GM21619 (cell line): Measurements from ENCODE around the gene DGCR6L.
"Not testable (repeated sequence)": the region's sequence is repeated elsewhere in the genome, so short reads cannot be mapped to it uniquely, and the experiment has no call there.

Experiments used
- ATAC-seq: cut with Tn5 transposase; IDR thresholded peaks from one replicate; pipeline ENCODE4 v1.9.1; 2021; ENCODE audit not compliant: unreplicated experiment

DGCR6L gene

GRCh38 chr22:20319745-20320658 is at the start of gene DGCR6L:
Gene DGCR6L (minus strand): TSS chr22:20320060. CDS start chr22:20319988, 72 bp downstream.
- peak; percentile 62 for ATAC-seq

GRCh38 chr22:20368875-20369274 is 49.0 kb upstream of the DGCR6L start:
- ATAC-seq, result not testable (repeated sequence)

GRCh38 chr22:20366841-20367240 is 47.0 kb upstream of the DGCR6L start:
- not testable (repeated sequence) for ATAC-seq

GRCh38 chr22:20364335-20365260 is 44.7 kb upstream of the DGCR6L start:
- not testable (repeated sequence) for ATAC-seq

- not testable (repeated sequence) for ATAC-seq
Observed at GRCh38 chr22:20362403-20362802, 42.5 kb upstream of the DGCR6L start.

- not testable (repeated sequence) for ATAC-seq
Observed at GRCh38 chr22:20361752-20362229, 41.9 kb upstream of the DGCR6L start.

- not testable (repeated sequence) for ATAC-seq
Observed at GRCh38 chr22:20360866-20361751, 41.2 kb upstream of the DGCR6L start.

- ATAC-seq, result not testable (repeated sequence)
Observed at GRCh38 chr22:20360261-20360660, 40.4 kb upstream of the DGCR6L start.

- ATAC-seq, result not testable (repeated sequence)
Observed at GRCh38 chr22:20358503-20359239, 38.8 kb upstream of the DGCR6L start.

- ATAC-seq, result not testable (repeated sequence)
Observed at GRCh38 chr22:20357967-20358366, 38.1 kb upstream of the DGCR6L start.

GRCh38 chr22:20356906-20357305 is 37.0 kb upstream of the DGCR6L start:
- not testable (repeated sequence) for ATAC-seq

GRCh38 chr22:20355939-20356636 is 36.2 kb upstream of the DGCR6L start:
- ATAC-seq, result not testable (repeated sequence)

- ATAC-seq, result no peak
Observed at GRCh38 chr22:20354238-20354975, 34.5 kb upstream of the DGCR6L start.

- not testable (repeated sequence) for ATAC-seq
Observed at GRCh38 chr22:20352536-20352935, 32.7 kb upstream of the DGCR6L start.

GRCh38 chr22:20346553-20346952 is 26.7 kb upstream of the DGCR6L start:
- not testable (repeated sequence) for ATAC-seq

GRCh38 chr22:20338291-20338690 is 18.4 kb upstream of the DGCR6L start:
- not testable (repeated sequence) for ATAC-seq

- not testable (repeated sequence) for ATAC-seq
Observed at GRCh38 chr22:20337807-20338206, 17.9 kb upstream of the DGCR6L start.

- ATAC-seq, result not testable (repeated sequence)
Observed at GRCh38 chr22:20336561-20336960, 16.7 kb upstream of the DGCR6L start.
